Measurements from ENCODE around the gene ST7.

Gene ST7

DNA sequence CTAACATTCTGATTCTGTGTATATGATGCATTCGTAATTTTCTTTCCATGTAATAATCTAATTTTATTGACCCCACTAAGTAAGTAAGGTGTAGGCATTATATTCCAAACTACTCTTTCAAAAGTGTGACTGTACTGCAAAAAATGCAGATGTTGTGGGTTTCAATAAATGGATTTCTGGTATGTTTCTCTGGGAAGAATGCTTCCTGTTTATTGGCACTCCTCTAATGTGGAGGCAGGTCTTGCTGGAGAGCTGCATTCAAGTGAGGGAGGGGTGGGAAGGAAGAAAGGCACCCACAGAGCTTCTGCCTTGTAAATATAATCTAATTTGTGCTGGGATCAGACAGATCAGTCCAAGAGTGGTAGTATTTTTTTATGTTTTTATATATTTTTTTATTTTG is 23.9 kb downstream of the ST7 start:
- DNase-seq (ENCODE audit: low read depth in 2 of 2) = no peak

DNA sequence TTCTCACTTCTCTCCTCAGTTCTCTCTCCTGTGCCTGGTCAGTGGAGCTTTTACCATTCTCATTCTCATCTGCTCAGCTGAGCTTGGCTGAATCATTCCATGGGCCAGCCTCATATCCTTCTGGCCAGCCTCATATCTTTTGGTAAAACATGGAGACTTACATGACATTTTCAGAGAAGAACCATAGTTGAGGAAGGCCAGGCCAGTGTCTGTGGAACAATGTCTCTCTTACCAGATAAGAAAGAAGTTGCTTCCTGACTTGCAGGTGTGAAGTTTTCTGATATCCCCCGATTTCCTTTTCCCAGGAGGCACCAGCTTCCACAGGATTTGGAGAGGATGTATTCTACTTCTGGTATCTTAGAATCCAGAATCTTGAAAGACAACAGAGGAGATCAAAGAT is 24.7 kb downstream of the ST7 start:
- no peak for DNase-seq (ENCODE audit: low read depth in 2 of 2)

DNA sequence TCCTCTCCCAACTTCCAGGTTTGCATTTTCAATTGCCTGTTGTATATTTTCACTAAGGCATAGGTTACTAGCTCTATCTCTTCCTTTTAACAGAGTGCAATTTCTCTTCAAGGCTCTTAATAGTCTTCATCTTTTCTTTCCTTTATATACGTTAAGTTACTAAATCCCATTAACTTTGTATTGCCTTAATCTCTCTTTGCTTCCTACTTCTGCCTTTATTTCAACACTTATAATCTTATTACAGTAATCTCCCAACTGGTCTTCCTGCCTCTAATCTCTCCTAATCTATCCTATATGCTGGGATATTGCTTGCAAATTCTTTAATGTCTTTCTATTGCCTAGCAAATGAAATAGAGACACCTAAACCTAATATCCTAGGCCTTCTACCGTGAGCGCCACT is 26.1 kb downstream of the ST7 start:
- no peak for DNase-seq (ENCODE audit: low read depth in 2 of 2)

DNA sequence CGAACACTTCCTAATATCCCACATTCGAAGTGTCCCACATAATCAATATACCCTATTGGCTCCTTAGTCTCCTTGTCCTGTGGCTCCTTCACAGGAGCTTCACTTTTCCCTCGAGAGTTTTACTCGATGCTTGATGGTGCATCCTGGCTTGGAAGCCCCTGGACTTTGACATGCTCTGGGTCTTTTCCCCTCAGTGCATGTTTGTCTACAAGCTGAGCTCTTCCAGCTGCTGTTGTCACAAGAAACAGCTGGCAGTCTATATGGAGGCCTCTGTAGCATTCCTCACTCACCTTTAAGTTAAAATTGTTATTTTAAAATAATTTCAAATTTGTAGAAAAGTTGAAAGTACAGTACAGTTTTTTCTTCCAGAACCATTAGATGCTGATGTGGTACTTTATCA is 27.1 kb downstream of the ST7 start:
- no peak for DNase-seq (ENCODE audit: low read depth in 2 of 2)

DNA sequence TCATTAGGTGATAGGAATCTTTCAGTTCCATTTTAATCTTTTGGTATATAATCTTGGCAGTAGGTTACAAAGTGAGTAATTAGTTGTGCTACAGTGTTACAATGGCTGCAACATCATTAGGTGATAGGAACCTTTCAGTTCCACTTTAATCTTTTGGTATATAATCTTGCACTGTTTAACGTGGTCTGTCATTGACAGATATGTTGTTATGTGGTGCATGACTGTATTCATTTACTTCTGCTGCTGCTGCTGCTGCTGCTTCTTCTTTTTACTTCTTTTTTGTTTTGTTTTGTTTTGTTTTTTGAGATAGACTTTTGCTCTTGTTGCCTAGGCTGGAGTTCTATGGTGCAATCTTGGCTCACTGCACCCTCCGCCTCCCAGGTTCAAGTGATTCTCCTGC is 28.6 kb downstream of the ST7 start:
- DNase-seq (ENCODE audit: low read depth in 2 of 2) = no peak

DNA sequence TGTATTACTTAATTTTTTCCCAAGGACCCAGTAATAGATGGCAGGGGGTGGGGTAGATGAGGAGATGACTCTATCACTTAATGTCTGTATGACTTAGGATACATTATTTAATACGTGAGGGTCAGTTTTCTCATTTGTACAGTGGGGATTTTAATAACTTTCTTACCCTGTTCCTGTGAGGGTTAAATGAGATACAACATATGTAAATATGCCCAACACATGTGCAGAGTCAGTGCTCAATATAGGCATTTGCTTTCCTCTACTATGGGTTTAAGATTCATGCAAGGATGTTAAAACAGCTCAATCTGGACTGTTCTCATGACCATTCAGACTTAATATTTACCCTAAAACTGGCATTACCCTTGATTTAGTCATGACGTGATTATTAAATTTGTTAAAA is 31.2 kb downstream of the ST7 start:
- no peak for DNase-seq (ENCODE audit: low read depth in 2 of 2)

DNA sequence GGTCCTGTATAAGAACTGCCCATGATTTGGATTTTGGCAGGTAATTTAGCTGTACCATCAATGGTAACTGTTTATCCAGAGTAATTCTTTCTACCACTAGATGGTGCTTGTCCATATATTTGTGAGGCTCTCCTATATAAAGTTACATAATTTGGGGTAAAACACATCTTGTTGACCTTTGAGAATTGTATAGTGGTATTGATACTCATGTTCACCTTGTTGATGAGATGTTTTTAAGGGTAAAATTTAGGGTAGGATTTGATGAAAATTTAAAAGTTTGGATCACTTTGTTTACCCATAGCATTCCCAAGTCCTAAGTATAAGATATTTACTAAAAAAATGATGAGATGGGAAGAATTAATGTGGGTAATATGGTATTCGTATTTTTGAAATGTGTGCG is 31.6 kb downstream of the ST7 start:
- DNase-seq (ENCODE audit: low read depth in 2 of 2) = no peak

DNA sequence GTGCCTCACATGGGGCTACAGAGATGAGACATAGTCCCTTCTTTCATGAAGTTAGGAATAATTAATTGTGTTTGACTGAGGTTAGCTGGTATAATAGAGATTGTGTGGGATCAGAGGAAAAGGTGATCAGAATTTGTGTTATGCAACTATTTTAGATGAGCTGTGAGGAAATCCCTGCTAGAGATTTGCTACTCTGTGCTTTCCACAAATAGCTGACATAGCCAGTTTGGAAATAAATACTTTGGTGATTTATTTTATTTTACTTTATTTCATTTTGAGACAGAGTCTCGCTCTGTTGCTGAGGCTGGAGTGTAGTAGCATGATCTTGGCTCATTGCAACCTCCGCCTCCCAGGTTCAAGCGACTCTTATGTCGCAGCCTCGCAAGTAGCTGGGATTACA is 32.3 kb downstream of the ST7 start:
- DNase-seq (ENCODE audit: low read depth in 2 of 2) = no peak

DNA sequence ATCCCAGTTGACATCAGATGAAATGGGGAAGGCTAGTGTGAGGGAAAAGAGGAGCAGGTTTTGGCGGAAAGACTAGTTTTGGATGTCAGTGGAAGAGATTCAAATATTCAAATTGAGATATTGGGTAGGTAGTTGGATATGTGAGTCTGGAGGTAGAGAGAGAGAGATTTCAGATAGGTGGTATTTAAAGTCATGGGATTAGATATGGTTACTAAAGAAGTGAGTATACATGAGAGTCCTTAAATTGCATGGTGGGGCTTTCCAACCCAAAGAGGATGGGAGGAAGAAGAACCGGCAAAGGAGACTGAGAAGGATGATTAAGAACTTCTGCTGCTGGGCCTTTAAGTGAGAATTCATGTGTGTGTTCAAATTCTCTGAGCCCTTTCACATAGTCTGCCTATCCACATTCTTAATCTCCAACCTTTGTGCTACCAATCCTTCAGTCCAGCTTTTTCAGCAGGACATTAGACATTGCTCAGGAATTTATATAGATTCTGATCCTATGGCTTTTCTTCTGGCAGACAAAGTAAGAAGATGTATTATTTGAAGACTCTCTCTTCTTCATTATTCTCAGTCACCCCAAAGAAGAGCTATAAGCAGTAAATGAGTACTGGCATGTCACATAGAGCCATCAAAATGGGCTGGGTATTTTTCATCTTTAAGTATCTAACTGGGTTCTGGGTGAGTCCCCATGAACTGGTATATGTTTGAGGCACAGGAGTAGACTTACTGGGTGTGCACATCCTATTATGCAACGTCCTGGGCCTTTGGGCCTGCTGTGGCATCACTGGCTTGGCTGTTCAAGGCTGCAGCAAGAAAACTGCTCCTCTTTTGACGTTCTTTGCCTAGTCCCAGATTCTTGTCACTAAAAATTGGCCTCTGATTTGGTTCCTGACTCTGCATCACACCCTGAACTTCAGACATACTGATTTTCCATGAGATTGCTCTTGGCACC is 33.6 kb downstream of the ST7 start:
- DNase-seq (ENCODE audit: low read depth in 2 of 2) = no peak

DNA sequence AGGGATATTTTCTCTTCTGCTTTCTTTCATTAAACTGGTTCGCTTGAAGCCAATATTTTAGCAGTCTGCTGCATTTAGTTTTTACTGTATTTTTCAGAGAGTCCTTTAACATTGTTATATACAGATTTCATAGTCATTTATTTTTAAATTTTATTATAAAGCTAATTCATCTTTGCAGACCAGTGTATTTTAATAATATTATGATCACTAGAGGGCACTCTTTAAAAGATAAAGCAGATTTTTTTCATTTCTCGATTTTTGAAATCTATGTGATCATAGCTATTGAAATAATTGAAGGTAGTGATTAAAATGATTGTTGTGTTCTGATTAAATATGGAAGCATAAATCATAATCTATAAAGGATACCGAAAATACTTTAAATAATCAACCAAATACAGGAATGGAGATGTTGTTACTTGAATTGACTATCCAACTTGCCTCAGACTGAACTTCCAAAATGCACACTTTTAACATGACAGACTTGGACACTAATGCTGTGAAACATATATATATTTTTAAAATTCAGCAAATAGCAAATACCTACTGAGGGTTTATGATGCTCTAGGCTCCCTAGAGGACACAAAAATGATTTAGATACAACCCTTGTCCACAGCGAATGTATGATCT is 35.2 kb downstream of the ST7 start:
- DNase-seq (ENCODE audit: low read depth in 2 of 2) = no peak

DNA sequence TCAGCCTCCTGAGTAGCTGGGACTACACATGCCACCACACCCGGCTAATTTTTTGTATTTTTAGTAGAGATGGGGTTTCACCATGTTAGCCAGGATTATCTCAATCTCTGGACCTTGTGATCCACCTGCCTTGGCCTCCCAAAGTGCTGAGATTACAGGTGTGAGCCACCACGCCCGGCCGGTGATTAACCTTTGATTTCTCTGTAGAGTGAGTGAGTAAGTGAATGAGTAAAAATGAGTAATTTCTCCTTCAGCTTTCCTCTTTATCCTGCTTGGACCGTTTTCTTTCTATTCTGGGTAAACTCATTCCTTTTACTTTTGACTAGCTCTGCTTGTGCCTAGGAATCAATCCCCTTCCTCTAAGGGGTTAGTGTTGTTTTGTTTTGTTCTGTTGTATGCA is 36.8 kb downstream of the ST7 start:
- no peak for DNase-seq (ENCODE audit: low read depth in 2 of 2)

DNA sequence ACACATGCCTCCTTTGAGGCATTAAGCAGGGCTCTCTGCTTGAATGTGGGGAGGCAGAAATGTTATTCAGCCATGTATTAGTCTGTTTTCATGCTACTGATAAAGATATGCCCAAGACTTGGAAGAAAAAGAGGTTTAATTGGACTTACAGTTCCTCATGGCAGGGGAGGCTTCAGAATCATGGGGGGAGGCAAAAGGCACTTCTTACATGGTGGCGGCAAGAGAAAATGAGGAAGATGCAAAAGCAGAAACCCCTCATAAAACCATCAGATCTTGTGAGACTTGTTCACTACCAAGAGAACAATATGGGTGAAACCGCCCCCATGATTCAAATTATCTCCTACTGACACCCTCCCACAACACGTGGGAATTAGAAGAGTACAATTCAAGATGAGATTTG is 37.9 kb downstream of the ST7 start:
- DNase-seq (ENCODE audit: low read depth in 2 of 2) = no peak

DNA sequence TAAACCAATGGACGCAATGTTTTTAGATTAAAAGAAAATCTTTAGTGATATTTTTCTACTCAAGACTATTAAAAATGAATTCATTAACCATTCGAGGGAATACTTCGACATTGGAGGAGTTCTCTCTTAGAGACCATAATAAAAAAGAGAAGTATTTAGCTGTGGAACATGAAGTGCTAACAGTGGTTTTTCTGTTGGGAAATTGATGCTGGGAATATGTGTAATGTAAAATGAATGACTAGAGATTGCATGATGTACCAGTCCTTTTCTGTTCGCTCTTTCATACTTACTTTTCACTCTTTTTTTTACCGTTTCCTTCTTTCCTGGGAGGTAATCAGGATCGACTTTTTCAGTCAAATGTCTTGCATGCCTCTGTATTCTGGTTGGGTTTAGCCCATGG is 41.3 kb downstream of the ST7 start:
- DNase-seq (ENCODE audit: low read depth in 2 of 2) = no peak

DNA sequence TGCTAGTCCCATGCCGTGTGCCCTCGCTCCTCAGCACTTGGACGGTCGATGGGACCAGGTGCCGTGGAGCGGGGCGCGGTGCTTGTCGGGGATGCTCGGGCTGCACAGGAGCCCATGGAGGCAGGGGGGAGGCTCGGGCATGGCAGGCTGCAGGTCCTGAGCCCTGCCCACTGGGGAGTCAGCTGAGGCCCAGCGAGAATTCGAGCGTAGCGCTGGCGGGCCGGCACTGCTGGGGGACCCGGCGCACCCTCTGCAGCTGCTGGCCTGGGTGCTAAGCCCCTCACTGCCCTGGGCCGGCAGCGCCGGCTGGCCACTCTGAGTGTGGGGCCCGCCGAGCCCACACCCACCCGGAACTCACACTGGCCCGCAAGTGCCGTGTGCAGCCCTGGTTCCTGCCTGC is 44.7 kb downstream of the ST7 start:
- DNase-seq (ENCODE audit: low read depth in 2 of 2) = no peak

DNA sequence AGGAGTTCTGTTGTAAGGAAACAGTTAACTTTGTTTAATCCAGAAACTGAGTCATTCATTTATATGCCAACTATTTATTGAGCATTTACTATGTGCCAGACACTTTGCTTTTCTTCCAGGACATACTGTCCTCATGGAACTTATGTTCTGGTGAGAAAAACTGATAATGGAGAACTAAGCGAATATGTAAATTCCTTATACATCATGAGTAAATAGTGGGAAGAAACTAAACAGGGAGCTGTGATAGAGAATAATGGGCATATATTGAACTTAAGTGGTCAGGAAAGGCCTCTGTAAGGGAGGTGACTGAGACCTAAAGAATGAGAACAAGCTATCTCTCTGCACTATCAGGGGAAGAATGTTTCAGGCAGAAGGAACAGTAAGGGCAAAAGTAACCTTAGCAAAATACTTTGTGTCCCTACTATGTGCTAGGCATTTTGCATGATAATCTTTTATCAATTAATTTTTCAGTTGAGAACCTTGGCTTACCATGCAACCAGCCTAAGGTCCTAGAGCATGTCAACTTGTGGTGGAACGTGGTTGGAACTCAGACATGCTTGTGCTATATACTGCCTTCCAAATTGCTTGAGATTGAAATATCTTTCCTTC is 45.4 kb downstream of the ST7 start:
- DNase-seq (ENCODE audit: low read depth in 2 of 2) = no peak

DNA sequence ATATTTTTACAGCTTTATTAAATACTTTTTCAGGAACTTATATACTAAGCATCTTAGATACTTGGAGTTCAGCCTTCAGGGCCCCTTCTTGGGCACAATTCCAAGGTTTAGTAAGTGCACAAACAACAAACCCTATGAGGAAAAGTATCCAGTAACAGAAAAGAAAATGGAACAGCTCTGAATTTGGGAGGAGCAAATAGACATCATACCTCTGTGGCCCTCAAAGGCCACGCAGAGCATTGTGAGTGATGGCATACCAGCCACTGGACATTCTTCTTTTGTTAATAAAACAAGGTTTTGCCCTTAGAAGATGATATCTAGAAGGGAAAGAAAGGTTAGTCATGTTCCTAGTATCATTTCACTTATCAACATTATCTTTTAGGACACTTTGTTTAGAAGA is 46.0 kb downstream of the ST7 start:
- DNase-seq (ENCODE audit: low read depth in 2 of 2) = no peak

DNA sequence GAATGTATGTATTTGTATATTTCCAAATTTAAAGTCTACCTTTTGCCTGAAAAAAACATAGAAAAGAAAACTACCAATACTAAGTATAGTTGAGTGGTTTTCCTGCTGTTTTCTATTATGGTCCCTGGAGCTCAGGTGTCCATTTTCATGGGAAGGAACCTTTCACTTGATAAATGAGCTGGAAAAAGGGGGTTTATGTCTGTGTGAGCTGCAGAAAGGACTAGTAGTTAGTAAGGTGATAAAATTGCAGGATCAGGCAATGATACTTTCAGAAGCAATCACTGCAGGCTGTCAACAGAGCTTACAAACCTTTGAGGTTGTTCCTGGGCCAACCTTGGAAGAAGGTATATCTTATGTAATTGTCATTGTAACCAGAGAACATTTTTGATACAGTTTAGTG is 48.0 kb downstream of the ST7 start:
- no peak for DNase-seq (ENCODE audit: low read depth in 2 of 2)

DNA sequence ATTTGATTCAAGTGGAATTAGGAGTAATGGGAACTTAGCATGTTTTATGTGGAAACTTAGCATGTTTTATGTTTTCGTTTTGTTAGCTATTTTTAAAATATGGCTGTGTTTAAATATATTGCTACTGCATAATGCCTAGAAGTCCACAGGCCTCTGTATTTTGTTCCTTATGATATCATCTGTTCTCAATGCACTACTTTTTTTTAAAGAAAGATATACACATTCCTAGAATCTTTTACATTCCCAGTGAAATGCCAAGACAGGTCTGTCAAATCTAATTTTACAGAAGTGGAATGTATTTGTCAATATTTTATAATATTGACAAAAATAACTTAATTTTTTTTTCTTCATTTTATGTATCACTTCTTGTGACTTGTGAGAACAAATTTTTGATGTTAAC is 51.6 kb downstream of the ST7 start:
- no peak for DNase-seq (ENCODE audit: low read depth in 2 of 2)

DNA sequence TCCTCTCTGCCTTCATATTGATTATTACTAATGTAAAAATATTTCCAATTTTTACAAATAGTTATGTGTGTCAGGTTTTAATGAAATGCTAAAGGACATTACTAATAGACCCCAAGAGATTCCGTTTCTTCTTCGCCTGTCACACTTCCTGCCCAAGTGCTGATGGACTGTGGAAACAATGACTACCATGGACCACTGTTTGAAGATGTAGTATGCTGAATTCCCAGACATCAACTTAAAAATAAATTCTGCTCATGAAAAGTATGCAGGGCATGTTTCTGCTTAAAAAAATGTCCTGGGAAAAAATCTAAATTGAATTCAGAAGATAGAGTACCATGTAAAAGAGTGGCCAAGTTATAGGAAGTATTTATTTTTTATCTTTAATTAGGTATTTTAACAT is 52.1 kb downstream of the ST7 start:
- no peak for DNase-seq (ENCODE audit: low read depth in 2 of 2)

DNA sequence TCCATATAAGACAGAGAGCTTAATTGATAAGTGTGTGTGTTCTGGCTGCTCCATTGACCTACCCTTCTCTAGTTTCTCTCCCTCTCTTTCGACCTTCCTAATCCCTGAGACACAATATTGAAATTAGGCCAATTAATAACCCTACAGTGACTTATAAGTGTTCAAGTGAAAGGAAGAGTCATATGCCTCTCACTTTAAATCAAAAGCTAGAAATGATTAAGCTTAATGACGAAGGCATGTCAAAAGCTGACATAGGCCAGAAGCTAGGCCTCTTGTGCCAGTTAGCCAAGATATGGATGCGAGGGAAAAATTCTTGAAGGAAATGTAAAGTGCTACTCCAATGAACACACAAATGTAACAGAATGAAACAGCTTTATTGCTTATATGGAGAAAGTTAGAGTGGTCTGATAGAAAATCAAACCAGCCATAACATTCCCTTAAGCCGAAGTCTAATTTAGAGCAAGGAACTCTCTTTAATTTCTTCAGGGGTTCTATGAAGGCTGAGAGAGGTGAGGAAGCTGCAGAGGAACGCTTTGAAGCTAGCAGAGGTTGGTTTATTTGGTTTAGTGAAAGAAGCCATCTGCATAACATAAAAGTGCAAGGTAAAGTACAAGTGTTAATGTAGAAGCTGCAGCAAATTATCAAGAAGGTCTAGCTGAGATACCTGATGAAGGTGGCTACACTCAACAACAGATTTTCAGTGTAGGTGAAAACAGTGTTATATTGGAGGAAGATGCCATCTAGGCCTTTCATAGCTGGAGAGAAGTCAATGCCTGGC is 53.8 kb downstream of the ST7 start:
- DNase-seq (ENCODE audit: low read depth in 2 of 2) = no peak

DNA sequence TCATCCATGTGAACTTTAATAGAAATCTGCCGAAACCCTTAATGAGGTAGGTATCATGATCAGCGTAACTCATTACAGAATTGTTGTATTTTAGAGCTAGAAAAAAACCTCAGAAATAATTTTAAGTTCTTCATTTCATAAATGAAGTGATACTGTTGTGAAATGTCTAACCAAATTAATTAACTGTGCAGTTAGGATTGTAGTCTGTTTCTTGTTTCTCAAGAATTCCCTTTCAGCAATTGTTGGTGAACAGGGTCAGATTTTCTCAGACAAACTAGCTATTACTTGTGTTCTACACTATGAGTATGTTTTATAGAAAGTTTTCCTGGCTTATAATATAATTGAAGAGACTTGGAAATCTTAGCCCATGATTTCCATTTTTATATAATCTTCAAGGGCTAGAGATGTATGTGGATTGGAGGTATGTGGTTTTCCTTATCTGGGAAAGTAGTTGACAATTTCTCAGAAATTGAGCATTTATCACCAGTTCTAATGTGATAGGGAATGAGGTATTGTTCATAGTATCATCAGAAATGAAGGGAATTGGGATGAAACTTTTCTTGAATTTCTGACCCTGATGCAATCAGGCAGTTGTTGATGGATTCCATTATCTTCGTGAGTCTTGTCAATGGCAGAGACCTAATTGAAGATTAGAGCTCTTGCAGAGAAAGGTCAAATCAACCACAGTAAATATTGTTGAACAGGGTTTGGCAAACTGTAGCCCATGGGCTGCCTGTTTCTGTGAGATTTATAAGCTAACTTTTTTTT is 55.0 kb downstream of the ST7 start:
- DNase-seq (ENCODE audit: low read depth in 2 of 2) = no peak

Data from stimulated activated CD4-positive, alpha-beta T cell treated with anti-CD3 and anti-CD28 coated beads, Interleukin-4, amount 100 ng/mL, for 48 hours (primary cell).